Activated B cell treated with CpG ODN at 0.5 μM for 24 hours (primary cell): Measurements from ENCODE around the gene PRKAG1. TPM values are rescaled to one million over a fixed set of nuclear protein-coding genes. Genes with fewer than 3 reads are reported as not detected.
"Not testable (repeated sequence)": the region's sequence is repeated elsewhere in the genome, so short reads cannot be mapped to it uniquely, and the experiment has no call there.

Source experiments
- ATAC-seq: fragments of 200-7000 bp; cut with Tn5 transposase; one replicate; pipeline ENCODE4 v1.10.0; 2021; ENCODE audit warnings: low read depth, mild to moderate bottlenecking, moderate library complexity
- CTCF ChIA-PET: fragments of 350-600 bp; sonication (Branson Sonifier 250); formaldehyde crosslinking; loops from one replicate; lab custom pipeline; 2021; ENCODE audit warnings: antibody characterized with exemption; lab: Charles Lee
- POLR2A ChIA-PET: fragments of 350-600 bp; sonication (Branson Sonifier 250); formaldehyde crosslinking; loops from one replicate; lab custom pipeline; 2021; ENCODE audit warnings: antibody characterized with exemption; lab: Charles Lee
- DNase-seq: peaks from one replicate; pipeline ENCODE4 v3.0.0; 2022
- H3K27ac Mint-ChIP-seq: one replicate; pipeline ENCODE4 v1.8.0; 2020; ENCODE audit warnings: mixed read lengths
- H3K27me3 Mint-ChIP-seq: one replicate; pipeline ENCODE4 v1.8.0; 2021; ENCODE audit warnings: mixed read lengths
- H3K36me3 Mint-ChIP-seq: one replicate; pipeline ENCODE4 v1.8.0; 2021; ENCODE audit warnings: low read depth, mixed read lengths
- H3K4me1 Mint-ChIP-seq: one replicate; pipeline ENCODE4 v1.8.0; 2021; ENCODE audit warnings: mixed read lengths
- H3K4me3 Mint-ChIP-seq: one replicate; pipeline ENCODE4 v1.8.0; 2020; ENCODE audit warnings: mild to moderate bottlenecking, mixed read lengths
- H3K9me3 Mint-ChIP-seq: one replicate; pipeline ENCODE4 v1.8.0; 2020; ENCODE audit warnings: mixed read lengths
- intact Hi-C: fragments of 100-400 bp; cut with micrococcal nuclease; formaldehyde crosslinking; loops from one replicate; pipeline ENCODE4 v1.15.1; 2024
- total RNA-seq: library from RNA; stranded (reverse); gene quantifications from 2 replicates; pipeline ENCODE4 v1.2.3, GENCODE V29; 2022
- TF ChIP-seq, protein P1 (sequence below): fragments of 200-600 bp; IDR thresholded peaks from one replicate; pipeline ENCODE4 v1.8.0; 2022; ENCODE audit warnings: antibody characterized with exemption, mild to moderate bottlenecking

The PRKAG1 gene
- total RNA-seq: 55.3 and 70.5 TPM in 2 replicates

DNA sequence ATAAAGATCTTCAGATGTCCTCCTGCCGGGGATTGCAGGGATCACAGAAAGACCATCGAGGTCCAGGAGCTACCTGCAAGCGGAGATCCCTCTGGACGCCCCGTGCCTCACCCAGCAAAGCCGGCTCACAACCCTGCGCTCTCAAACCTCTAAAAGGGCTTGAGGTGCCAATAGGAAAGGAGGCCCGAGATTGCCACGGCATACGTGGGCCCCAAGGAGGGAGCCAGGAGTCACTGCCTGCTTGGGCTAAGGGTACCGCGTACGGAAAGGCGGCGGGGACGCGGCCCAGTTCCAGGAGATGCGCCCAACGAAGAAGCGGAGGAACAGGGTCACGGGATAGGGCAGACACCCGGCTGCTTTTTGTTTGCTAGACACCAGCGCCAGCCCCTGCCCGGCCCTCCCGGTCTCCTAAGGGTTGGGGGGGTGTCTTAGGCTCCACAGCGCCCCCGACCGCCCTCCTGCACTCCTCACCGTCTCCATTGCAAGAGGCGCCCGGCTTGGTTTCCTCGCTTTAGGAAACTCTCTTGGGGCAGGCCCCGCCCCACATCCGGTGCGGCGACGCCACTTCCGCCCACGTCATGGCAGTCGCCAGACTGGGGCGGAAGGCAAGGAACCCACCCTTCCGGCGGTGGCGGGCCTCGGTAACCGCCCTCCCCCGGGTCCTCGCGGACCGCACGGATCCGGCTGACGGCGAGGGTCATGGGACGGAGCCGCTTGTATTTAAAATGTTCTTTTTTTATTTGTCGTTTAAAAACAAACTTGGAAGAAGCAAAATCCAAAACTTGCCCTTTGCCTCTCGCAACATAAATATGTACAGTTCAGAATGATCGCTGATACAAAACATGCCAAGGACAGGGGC, at the start of gene PRKAG1:
PRKAG1 (minus strand) TSS at position 516 of the 859 bp plus-strand sequence; CDS start at position 480, 36 bp downstream.
- intact Hi-C loops: loop anchor here (1.0 to 5.0 kb wide), 10 partner anchors 21 to 247 kb away; partner anchors contain the start of genes ARF3, DDX23, FKBP11 and KMT2D
- peak; percentile 97 for DNase-seq
- CTCF ChIA-PET: interaction anchor here (1.0 to 2.2 kb wide), 4 partner anchors 21 to 165 kb away, joined by 5 to 21 read pairs (median 6); partner anchors contain the start of gene DDN
- ATAC-seq: peak; percentile 86
- no peaks in the 10 kb centered on the region for H3K9me3 Mint-ChIP-seq
- peaks cover 31% of the 10 kb centered on the region for H3K4me1 Mint-ChIP-seq
- H3K36me3 Mint-ChIP-seq: peaks cover 49% of the 10 kb centered on the region
- POLR2A ChIA-PET: interaction anchor here (0.5 to 2.1 kb wide), 8 partner anchors 20 to 801 kb away, joined by 3 to 12 read pairs (median 4); partner anchors contain the start of genes DDN and TUBA1B
- peak within 1 kb of the TSS; percentile 93 for H3K4me3 Mint-ChIP-seq
- H3K27me3 Mint-ChIP-seq: no peaks in the 10 kb centered on the region
- H3K27ac Mint-ChIP-seq: peak within 1 kb of the TSS; percentile 98
- TF ChIP-seq, protein P1, sequence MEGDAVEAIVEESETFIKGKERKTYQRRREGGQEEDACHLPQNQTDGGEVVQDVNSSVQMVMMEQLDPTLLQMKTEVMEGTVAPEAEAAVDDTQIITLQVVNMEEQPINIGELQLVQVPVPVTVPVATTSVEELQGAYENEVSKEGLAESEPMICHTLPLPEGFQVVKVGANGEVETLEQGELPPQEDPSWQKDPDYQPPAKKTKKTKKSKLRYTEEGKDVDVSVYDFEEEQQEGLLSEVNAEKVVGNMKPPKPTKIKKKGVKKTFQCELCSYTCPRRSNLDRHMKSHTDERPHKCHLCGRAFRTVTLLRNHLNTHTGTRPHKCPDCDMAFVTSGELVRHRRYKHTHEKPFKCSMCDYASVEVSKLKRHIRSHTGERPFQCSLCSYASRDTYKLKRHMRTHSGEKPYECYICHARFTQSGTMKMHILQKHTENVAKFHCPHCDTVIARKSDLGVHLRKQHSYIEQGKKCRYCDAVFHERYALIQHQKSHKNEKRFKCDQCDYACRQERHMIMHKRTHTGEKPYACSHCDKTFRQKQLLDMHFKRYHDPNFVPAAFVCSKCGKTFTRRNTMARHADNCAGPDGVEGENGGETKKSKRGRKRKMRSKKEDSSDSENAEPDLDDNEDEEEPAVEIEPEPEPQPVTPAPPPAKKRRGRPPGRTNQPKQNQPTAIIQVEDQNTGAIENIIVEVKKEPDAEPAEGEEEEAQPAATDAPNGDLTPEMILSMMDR: no peak

DNA sequence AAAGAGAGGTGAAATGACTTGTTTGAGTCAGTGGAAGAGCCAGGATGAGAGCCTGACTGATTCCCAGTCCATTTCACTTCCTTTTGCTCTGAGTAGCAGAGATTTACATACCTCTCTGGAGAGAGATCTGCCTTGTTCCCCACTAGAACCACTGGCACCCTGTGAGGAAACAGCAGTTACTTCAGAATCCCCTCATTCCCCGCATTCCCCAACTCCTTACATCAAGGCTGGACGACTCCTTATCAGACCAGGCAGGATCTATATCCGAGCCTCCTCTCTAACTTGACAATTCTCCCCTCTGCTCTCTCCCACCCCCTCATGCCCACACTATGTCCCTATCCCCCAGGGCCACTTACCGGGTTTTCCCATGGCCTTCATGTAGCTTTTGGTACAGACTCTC, 47.5 kb upstream of the PRKAG1 start:
- POLR2A ChIA-PET: interaction anchor here (1.0 to 2.3 kb wide), 2 partner anchors 22 to 65 kb away, joined by 3 to 5 read pairs; partner anchors contain the start of gene TUBA1B
- DNase-seq (no peak), ATAC-seq (no peak)
- Mint-ChIP-seq H3K27ac (no peak overlapping the region), H3K27me3 (no peaks in the 10 kb centered on the region), H3K36me3 (peaks cover 8% of the 10 kb centered on the region), H3K4me1 (peaks cover 24% of the 10 kb centered on the region), H3K4me3 (no peak overlapping the region), H3K9me3 (no peaks in the 10 kb centered on the region)
- intact Hi-C loops: loop anchor here (10.0 kb wide), 1 partner anchor 279 kb away; the partner anchor contains the start of gene DNAJC22
- TF ChIP-seq, protein P1: no peak
- CTCF ChIA-PET: interaction anchor here (1.5 to 6.7 kb wide), 4 partner anchors 22 to 169 kb away, joined by 3 to 79 read pairs (median 22); partner anchors contain the start of genes DHH and TUBA1B

DNA sequence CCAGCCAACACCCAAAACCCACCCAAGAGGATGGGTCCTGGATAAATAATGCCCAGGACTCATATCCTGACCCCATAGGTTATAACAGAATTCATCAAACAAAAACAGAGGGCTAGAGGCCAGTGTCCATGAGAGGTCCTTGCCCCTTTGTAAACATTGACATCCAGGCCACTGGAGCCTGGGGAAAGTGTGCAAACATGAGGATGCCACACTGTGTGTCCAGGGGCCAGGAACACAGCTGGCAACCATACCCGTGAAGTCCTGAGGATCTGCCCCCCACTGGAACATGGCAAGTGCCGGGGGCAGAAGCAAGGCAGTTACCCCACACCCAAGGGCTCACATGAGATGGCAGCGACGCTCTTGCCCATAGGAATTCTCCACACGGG, 46.2 kb upstream of the PRKAG1 start:
- ATAC-seq (no peak), DNase-seq (no peak)
- Mint-ChIP-seq H3K36me3 (peaks cover 11% of the 10 kb centered on the region), H3K9me3 (no peaks in the 10 kb centered on the region), H3K4me3 (no peak overlapping the region), H3K4me1 (peaks cover 19% of the 10 kb centered on the region), H3K27me3 (no peaks in the 10 kb centered on the region), H3K27ac (no peak overlapping the region)
- ChIA-PET POLR2A (interaction anchor here (0.8 to 3.1 kb wide), 5 partner anchors 27 to 170 kb away, joined by 3 to 11 read pairs (median 8); partner anchors contain the start of genes LMBR1L, TUBA1A and TUBA1B), CTCF (interaction anchor here (0.8 to 6.7 kb wide), 18 partner anchors 9 to 233 kb away, joined by 3 to 79 read pairs (median 4); partner anchors contain the start of genes DHH and TUBA1B)
- TF ChIP-seq, protein P1: no peak
- intact Hi-C loops: loop anchor here (1.0 to 10.0 kb wide), 5 partner anchors 24 to 280 kb away; partner anchors contain the start of gene DNAJC22

DNA sequence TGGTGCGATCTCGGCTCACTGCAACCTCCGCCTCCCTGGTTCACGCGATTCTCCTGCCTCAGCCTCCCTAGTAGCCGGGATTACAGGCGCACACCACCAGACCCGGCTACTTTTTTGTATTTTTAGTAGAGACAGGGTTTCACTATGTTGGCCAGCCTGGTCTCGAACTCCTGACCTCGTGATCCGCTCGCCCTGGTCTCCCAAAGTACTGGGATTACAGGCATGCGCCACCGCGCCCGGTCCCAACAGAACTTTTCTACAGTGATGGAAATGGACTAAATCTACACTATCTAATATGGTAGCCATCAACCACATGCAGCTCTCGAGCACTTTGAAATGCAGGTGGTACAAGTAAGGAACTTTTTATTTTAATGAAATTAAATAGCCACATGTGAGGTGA, 43.3 kb upstream of the PRKAG1 start:
- ATAC-seq, H3K27ac Mint-ChIP-seq, DNase-seq, POLR2A ChIA-PET, H3K9me3 Mint-ChIP-seq, H3K27me3 Mint-ChIP-seq: not testable (repeated sequence)
- Mint-ChIP-seq H3K36me3 (peaks cover 10% of the 10 kb centered on the region), H3K4me3 (peak overlapping the region; percentile 97), H3K4me1 (peaks cover 36% of the 10 kb centered on the region)
- intact Hi-C loops: loop anchor here (2.0 to 10.0 kb wide), 4 partner anchors 49 to 283 kb away; partner anchors contain the start of genes DDN, DNAJC22, LMBR1L and TUBA1A
- CTCF ChIA-PET: interaction anchor here (4.3 to 6.7 kb wide), 2 partner anchors 32 to 38 kb away, joined by 55 to 79 read pairs; partner anchors contain the start of gene DHH

DNA sequence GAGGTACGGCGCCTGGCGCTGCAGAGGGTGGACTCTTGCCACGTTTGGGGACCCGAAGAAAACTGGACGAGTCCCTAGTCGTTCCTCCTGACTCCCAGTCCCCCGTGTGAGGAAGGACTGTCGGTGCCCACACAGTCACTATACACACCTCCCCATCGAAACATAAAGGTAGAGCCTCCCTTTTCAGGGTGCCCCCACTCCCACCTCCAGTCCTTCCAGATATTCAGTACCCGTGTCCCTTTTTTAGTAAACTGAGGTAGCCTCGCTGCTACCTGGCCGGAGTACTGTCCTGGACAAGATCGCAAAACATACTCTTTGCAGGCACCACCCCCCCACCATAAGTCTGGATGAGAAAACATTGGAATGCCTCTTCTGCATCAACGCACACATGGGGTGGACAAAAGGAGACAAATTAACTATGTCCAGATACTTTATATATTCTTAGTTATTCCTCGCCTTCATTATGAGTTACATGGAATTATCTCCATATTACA, 42.6 kb upstream of the PRKAG1 start:
- peaks cover 10% of the 10 kb centered on the region for H3K36me3 Mint-ChIP-seq
- ATAC-seq (peak; percentile 0), DNase-seq (no peak)
- POLR2A ChIA-PET: interaction anchor here (0.5 to 1.5 kb wide), 3 partner anchors 49 to 127 kb away, joined by 3 to 12 read pairs (median 4); partner anchors contain the start of gene TUBA1B
- peak overlapping the region; percentile 97 for H3K27ac Mint-ChIP-seq
- peak overlapping the region; percentile 97 for H3K4me3 Mint-ChIP-seq
- CTCF ChIA-PET: interaction anchor here (4.3 kb wide), 1 partner anchor 38 kb away, joined by 55 read pairs; no protein-coding TSS in a partner anchor
- H3K4me1 Mint-ChIP-seq: peaks cover 43% of the 10 kb centered on the region
- H3K9me3 Mint-ChIP-seq: no peaks in the 10 kb centered on the region
- TF ChIP-seq, protein P1: no peak
- intact Hi-C loops: loop anchor here (2.0 to 10.0 kb wide), 4 partner anchors 50 to 284 kb away; partner anchors contain the start of genes DDN, DNAJC22, LMBR1L and TUBA1A
- H3K27me3 Mint-ChIP-seq: no peaks in the 10 kb centered on the region
